Adrenal gland (tissue), 19 donors: ENCODE data around the gene PPFIA2. TPM values are rescaled to one million over a fixed set of nuclear protein-coding genes. Genes with fewer than 3 reads are reported as not detected.

Experiments
- DNase-seq, 7 donors: peaks; one replicate each; pipeline ENCODE4 v3.0.0-alpha.2; 2019 to 2020
- H3K27ac ChIP-seq, 5 donors: fragments of 200-600 bp; sonication (generic) in 4 of 5; 1 replicate in 3 of 5; 2 replicates in 2 of 5; pipeline versions ENCODE4 v1.5.1 to v1.8.0; 2016 to 2020; ENCODE audit warnings: mild to moderate bottlenecking in 1 of 5
- H3K27me3 ChIP-seq: fragments of 200-600 bp; 2 replicates; pipeline ENCODE4 v1.8.0; 2021
- H3K36me3 ChIP-seq, 2 donors: fragments of 200-600 bp; replicated peaks in 1 of 2; 1 replicate in 1 of 2; 2 replicates in 1 of 2; pipeline versions ENCODE4 v1.5.1 to v1.8.0; 2018 to 2022
- H3K4me1 ChIP-seq, 2 donors: fragments of 200-600 bp; replicated peaks in 1 of 2; 1 replicate in 1 of 2; 2 replicates in 1 of 2; pipeline versions ENCODE4 v1.5.1 to v1.8.0; 2018 to 2021
- H3K4me3 ChIP-seq, 4 donors: fragments of 200-600 bp; sonication (generic) in 3 of 4; one replicate each; pipeline ENCODE4 v1.5.1; 2016 to 2018
- H3K9me3 ChIP-seq, 3 donors: fragments of 200-600 bp; sonication (generic) in 1 of 3; replicated peaks in 1 of 3; 1 replicate in 2 of 3; 2 replicates in 1 of 3; pipeline versions ENCODE4 v1.5.1 to v1.8.0; 2016 to 2021
- CTCF ChIP-seq, 6 experiments: fragments of 450-650 bp in 4 of 6; fragments of 200-600 bp in 2 of 6; sonication (generic) in 1 of 6; IDR thresholded peaks; 1 replicate in 5 of 6; 2 replicates in 1 of 6; pipeline versions ENCODE4 v1.5.1 to v1.8.0; 2016 to 2021; ENCODE audit warnings: antibody characterized with exemption in 6 of 6, mild to moderate bottlenecking in 2 of 6, moderate library complexity in 1 of 6
- POLR2A ChIP-seq, 2 donors: fragments of 450-650 bp; IDR thresholded peaks; one replicate each; pipeline ENCODE4 v1.6.1; 2017; ENCODE audit warnings: antibody characterized with exemption in 2 of 2, mild to moderate bottlenecking in 2 of 2, moderate library complexity in 1 of 2
- WGBS, 4 donors: extraction: QIAGEN DNeasy Blood & Tissue Kit in 2 of 4; methylation state at CpG; one replicate each; pipeline versions ENCODE4 v1.1.5 to v1.1.7; 2013 to 2017; 5-methylcytosine and 5-hydroxymethylcytosine counted together
- intact Hi-C, 2 donors: fragments of 100-400 bp; cut with DNase I; formaldehyde crosslinking; loops; one replicate each; pipeline versions ENCODE4 v1.14.1 to v1.15.0; 2022 to 2023
- long read RNA-seq, 10 donors: library from polyadenylated mRNA in 3 of 10; unstranded in 2 of 10; stranded (forward) in 1 of 10; transcript quantifications; one replicate each; pipeline ENCODE4 v2.0.0 and lab custom pipeline, GENCODE V29; 2021 to 2026
- polyA plus RNA-seq, 3 donors: library from polyadenylated mRNA; stranded (reverse); fragments of 200-250 nt in 2 of 3; fragments of 350-450 nt in 1 of 3; fragmentation: Illumina TruSeq in 1 of 3; extraction: RNeasy Lipid Tissue Mini Kit (QIAGEN cat#74804) in 1 of 3; gene quantifications; one replicate each; pipeline ENCODE4 v1.2.3, GENCODE V29; 2013 to 2014
- total RNA-seq, 9 donors: library from RNA; depleted of rRNA in 4 of 9; stranded (reverse); fragments of >200 nt in 4 of 9; fragments of 120-200 nt in 1 of 9; fragmentation: NEBNext Ultra II Directional in 1 of 9; extraction: Animal tissue kit (Norgen Biotek cat#: 25700) in 1 of 9; gene quantifications; one replicate each; pipeline versions ENCODE4 v1.1.0 to v1.2.4, GENCODE V29; 2013 to 2023
- donor health status: healthy with polysubstance abuse.
- donor health status: Bipolar disorder and iron deficiency.
- donor health status: DM: yes; HTN: yes; CAD: no.
- donor health status: DM: no; HTN: no; CAD: no.
- donor health status: DM: no; HTN: no; CAD: no.
- donor health status: DM: yes; HTN: yes; CAD: no.

Gene PPFIA2
- total RNA-seq (1 to 10 TPM in 6 of 9 donors, under 1 TPM in 3; 0.35 to 8.5 (median 1.3) TPM), polyA plus RNA-seq (10 to 100 TPM in 2 of 3 donors, 1 to 10 TPM in 1; 3.1 to 16.4 (median 11.0) TPM)
- long read RNA-seq, donor 1, result 0 reads
- long read RNA-seq, donor 2, result 0 reads
- long read RNA-seq, donor 3, result 0 reads
- long read RNA-seq, donor 4, partial matches to known transcripts, result 0 of 1 reads
- long read RNA-seq, donor 4, other reads (novel, unspliced or antisense), result 1 of 1 reads
- long read RNA-seq, donor 5, result 0 reads
- long read RNA-seq, donor 6, partial matches to known transcripts, result 5 of 8 reads
- long read RNA-seq, donor 6, other reads (novel, unspliced or antisense), result 3 of 8 reads
- long read RNA-seq, donor 7, result 0 reads
- long read RNA-seq, donor 8, result 0 reads
- long read RNA-seq, donor 9, result 0 reads
- long read RNA-seq, donor 10, result 0 reads

GRCh38 chr12:81759190-81760051 is at the start of gene PPFIA2:
TSS of gene PPFIA2 (minus strand) at chr12:81759350.
- H3K27me3 ChIP-seq, result peaks cover 8% of the 10 kb centered on the region
- no peak for TF ChIP-seq POLR2A (IDR thresholded peaks at IDR 0.05)
- no peak for TF ChIP-seq CTCF (IDR thresholded peaks at IDR 0.05)
- no peaks in the 10 kb centered on the region for H3K9me3 ChIP-seq
- H3K27ac ChIP-seq, result no peak within 1 kb of the TSS
- no peaks in the 10 kb centered on the region for H3K36me3 ChIP-seq
- intact Hi-C loops, result no loop called here
- DNase-seq, result peak in 1 of 7 donors; percentile 51
- peak within 1 kb of the TSS in 1 of 4 donors; percentile 34 for H3K4me3 ChIP-seq
- WGBS, 4 donors, result 4 to 5% (median 4%) methylated on average over 25 to 34 of the region's 34 CpGs
- no peaks in the 10 kb centered on the region for H3K4me1 ChIP-seq

- TF ChIP-seq CTCF (IDR thresholded peaks at IDR 0.05) (no peak), POLR2A (IDR thresholded peaks at IDR 0.05) (no peak)
- H3K27me3 ChIP-seq, result peaks cover 7% of the 10 kb centered on the region
- H3K4me3 ChIP-seq, result no peak overlapping the region
- no peaks in the 10 kb centered on the region for H3K9me3 ChIP-seq
- DNase-seq, result no peak
- peak overlapping the region in 1 of 5 donors; percentile 22 for H3K27ac ChIP-seq
- intact Hi-C loops, result no loop called here
- no peaks in the 10 kb centered on the region for H3K36me3 ChIP-seq
- H3K4me1 ChIP-seq, result no peaks in the 10 kb centered on the region
- WGBS, 4 donors, result 60 to 73% (median 64%) methylated on average over 8 of the region's 8 CpGs
Measured at GRCh38 chr12:81800298-81801148, 41.4 kb upstream of the PPFIA2 start.

GRCh38 chr12:81798294-81798693 is 39.1 kb upstream of the PPFIA2 start:
- Histone ChIP-seq H3K27ac (no peak overlapping the region), H3K36me3 (no peaks in the 10 kb centered on the region), H3K27me3 (peaks cover 7% of the 10 kb centered on the region), H3K4me3 (no peak overlapping the region), H3K4me1 (no peaks in the 10 kb centered on the region), H3K9me3 (no peaks in the 10 kb centered on the region)
- intact Hi-C loops, result no loop called here
- no peak for DNase-seq
- no peak for TF ChIP-seq POLR2A (IDR thresholded peaks at IDR 0.05)
- no peak for TF ChIP-seq CTCF (IDR thresholded peaks at IDR 0.05)
- 66 to 73% (median 69%) methylated on average over 6 of the region's 6 CpGs for WGBS, 4 donors
